GM18909 (cell line): ENCODE measurements around the gene CDKN2B.
"Not testable (repeated sequence)": the region's sequence is repeated elsewhere in the genome, so short reads cannot be mapped to it uniquely, and the experiment has no call there.

Experiments used
- ATAC-seq: cut with Tn5 transposase; IDR thresholded peaks from one replicate; pipeline ENCODE4 v1.9.1; 2021; ENCODE audit warnings: mild to moderate bottlenecking; ENCODE audit not compliant: unreplicated experiment, poor library complexity

The CDKN2B gene

GRCh38 chr9:22008717-22009505 lies at the start of gene CDKN2B:
CDKN2B (minus strand) TSS chr9:22009305; CDS start chr9:22008953, 352 bp downstream.
- peak; percentile 90 for ATAC-seq

- ATAC-seq, result not testable (repeated sequence)
Observed at GRCh38 chr9:22057972-22058371, 48.9 kb upstream of the CDKN2B start.

DNA sequence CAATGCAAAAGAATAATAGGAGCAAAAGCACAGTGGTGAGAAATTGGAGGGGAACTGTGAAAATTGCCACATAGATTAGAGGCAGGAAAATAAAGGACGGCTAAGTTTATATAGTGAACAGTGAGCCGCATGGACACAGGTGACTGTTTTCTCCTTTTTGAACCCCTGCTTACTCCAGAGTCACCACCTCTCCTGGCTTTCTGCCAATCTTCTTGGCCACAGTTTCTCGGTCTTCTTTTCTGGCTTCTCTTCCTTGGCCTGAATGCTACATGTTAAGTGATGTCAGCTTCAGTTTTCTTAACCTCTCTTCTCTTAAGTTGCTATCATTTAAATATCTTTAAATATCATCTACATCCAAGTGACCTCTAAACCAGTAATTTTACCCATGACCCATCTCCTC lies 47.3 kb upstream of the CDKN2B start:
- ATAC-seq, result no peak

GRCh38 chr9:22055090-22055489 lies 46.0 kb upstream of the CDKN2B start:
- no peak for ATAC-seq

- no peak for ATAC-seq
Observed at GRCh38 chr9:22054529-22054928, 45.4 kb upstream of the CDKN2B start.

- no peak for ATAC-seq
Observed at GRCh38 chr9:22054076-22054475, 45.0 kb upstream of the CDKN2B start.

DNA sequence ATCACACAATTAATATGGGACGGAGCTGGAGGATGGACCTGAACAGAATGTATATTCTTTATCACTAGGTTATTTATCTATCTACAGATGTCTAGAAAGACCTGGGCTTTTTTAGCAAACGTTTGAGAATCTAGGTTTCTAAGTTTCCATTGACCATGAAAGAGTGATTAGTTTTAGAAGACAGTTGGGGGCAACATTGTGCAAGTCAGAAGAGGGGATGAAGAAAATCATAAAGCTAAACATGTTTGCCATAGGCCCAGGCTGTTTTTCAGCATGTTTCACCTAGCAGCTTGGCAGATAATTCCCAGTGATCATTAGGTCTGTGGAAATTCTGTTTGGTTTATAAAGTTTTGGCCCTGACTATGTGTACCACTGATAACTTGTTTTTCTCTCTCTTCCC lies 44.1 kb upstream of the CDKN2B start:
- ATAC-seq, result no peak

DNA sequence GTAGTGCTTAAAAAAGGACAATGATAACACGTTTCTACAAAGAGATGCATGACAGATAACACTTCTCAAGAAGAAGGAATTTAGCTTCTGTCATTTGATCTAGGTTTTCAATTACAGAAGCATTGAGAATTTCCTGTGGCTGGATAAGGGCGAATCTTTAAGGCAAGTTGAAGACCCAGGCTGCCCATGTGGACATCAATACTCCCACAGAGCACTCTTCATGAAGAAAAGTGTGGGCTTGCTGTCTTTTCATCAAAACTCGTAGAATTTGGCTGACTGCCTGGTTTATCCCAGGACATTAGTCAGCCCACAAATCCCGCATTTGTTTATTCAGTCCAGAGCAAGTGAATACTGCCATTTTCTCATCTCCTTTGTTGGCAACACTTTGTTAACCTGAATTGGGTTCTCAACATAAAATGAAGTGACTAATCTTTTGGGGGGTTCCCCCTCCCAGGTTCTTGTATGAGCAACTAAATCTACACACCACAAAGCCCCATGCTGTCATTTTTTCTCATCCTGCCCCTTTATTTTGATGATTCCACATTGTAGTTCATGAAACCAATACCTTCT lies 43.4 kb upstream of the CDKN2B start:
- ATAC-seq, result peak; percentile 40

GRCh38 chr9:22050924-22051323 lies 41.8 kb upstream of the CDKN2B start:
- peak; percentile 81 for ATAC-seq

DNA sequence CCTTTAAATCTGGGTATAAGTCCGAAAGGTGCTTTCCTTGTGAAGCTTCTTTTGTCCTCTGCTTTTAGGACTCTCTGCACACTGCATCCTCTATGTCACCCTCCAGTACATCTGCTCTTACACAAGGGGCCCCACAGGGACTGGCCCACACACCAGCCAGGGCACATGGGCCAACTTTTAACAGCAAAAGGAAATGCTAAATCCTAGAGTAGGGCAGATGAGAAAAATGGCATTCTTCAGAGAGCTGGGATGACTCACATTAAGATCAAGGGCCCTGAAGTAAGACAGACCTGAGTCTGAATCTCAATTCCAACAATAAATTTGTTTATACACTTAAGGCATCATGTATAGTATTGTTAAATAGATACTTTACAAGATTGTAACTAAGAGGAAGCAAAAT lies 40.3 kb upstream of the CDKN2B start:
- ATAC-seq, result no peak

DNA sequence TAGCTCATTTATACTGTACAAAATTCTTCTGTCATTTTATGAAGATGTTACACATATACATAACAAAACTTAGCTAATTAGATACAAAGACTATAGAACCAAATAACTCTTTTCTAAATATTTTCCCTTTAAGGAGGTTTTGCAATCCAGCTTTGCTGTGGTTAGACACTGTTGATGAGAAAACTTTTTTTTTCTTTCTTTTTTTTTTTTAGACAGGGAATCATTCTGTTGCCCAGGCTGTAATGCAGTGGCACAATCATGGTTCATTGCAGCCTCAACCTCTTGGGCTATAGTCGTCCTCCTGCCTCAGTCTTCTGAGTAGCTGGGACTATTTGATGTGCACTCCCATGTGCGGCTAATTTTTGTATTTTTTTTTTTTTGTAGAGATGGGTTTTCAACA lies 38.5 kb upstream of the CDKN2B start:
- ATAC-seq, result no peak

DNA sequence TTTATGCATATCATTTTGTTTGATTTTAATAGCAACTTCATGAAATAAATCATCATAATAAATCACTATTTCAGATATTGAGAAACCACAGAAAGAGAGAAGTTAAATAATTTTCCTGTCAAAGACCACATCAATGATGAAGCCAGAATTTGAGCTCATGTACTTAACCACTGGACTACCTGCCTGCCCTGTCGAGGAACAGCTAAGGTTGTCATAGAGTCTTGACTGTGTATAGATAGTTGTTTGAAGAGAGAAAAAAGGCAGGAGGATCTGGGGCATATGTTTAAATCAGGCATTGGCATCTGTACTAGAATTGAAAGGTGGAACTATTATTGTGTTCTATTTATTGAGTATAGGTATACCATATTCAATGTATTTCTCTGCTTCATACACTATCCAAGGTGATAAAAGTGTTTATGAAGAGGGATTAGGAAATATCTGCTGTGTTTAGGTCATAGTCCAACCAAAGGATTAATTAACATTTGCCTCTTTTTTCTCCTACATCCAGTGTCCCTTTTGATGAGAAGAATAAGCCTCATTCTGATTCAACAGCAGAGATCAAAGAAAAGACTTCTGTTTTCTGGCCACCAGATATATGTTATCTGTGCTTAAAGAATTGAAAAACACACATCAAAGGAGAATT lies 37.3 kb upstream of the CDKN2B start:
- no peak for ATAC-seq

GRCh38 chr9:22045423-22045822 lies 36.3 kb upstream of the CDKN2B start:
- no peak for ATAC-seq

DNA sequence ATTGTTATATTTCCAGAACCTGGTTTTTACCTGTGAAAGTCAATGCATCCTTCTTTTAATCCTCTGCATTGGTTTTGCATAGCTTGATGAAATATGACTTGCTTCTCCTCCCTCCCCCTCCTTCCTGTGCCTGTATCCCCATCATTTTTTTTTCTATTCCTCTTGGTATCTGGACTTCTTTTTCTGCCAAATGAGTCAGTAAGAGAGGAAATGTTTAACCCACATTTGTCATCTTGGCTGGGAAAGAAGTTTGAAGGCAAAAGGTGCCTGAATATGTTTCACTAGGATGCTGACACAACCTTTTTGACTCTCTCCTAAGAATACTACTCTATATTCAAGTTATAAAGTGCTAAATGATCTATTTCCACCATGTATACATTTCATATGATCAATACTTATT lies 35.5 kb upstream of the CDKN2B start:
- no peak for ATAC-seq

DNA sequence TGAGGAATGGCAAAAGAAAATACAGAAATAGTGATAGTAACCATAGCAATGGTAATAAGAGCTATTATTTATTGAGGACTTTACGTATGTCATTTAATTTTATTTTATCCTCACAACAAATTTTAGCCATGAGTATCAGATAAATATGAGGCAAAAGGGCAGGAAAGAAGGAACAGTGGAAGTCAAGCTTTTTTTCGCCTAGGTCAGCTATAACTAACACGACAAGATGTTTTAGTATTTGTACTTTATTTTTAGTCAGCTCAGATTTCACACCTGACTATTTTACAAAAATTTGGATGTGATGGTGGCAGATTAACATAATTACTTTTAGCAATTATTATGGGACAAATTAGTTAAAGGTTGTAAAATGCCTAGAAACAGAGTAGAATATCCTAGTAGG lies 34.8 kb upstream of the CDKN2B start:
- no peak for ATAC-seq

- ATAC-seq, result no peak
Observed at GRCh38 chr9:22041775-22042174, 32.7 kb upstream of the CDKN2B start.

- ATAC-seq, result no peak
Observed at GRCh38 chr9:22041344-22041743, 32.2 kb upstream of the CDKN2B start.

DNA sequence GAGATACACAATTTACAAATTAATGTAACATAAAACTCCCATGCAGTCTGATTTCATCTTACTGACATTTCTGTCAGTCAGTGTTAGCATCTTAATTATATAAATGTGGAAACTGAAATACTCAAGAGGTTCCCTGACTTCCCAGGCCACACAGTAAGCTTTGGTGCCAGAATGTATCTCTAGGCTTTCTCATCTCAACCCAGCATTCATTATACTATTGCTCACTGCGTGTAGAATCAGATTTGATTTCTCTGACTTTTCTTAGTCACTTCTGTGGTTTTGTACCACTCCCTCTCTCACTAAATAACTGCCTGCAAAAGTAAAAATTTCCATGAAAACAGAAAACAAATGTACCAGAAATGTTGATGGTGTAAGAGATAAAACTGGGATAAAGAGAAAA lies 31.7 kb upstream of the CDKN2B start:
- ATAC-seq, result no peak

- ATAC-seq, result no peak
Observed at GRCh38 chr9:22039258-22039657, 30.2 kb upstream of the CDKN2B start.

DNA sequence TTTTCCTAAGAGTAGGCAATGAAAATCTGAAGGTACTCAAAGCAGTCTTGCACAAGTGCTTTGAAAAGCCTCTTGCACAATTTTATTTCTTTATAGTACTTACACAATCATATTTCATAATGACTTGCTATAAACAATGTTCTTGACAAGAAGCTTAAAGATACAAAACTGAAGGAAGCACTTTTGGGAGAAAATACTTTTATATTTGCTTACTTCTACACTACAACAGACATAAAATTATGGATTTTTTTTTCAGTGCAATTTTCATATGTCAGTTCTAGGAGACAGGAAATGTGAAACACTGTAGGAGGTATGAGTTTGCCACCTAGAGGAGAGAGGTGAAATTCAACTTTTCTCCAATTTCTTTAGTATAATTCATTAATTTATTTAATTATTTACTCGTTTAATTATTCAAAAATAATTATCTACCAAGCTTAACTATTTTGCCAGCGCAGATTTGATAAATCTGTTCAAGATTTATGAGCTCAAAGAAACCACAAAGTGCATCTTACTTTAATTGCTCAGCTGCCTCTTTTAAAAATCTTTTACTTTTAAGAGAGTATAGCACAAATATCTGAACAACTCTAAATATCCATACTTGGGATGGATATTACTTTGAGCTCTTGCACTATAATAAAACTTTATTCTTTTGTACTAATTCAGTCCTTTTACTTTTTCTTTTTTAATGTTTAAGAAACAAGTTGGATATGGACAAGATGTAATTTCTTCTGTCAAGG lies 29.0 kb upstream of the CDKN2B start:
- no peak for ATAC-seq
